Measurements from ENCODE around the gene FGFR2. TPM values are rescaled to one million over a fixed set of nuclear protein-coding genes. Genes with fewer than 3 reads are reported as not detected.

The FGFR2 gene
- total RNA-seq, 1 experiment from 2014 or later, result 135 TPM

- no peak overlapping the region for H3T11ph ChIP-seq (ENCODE audit: low read length)
- TF ChIP-seq, protein P1, sequence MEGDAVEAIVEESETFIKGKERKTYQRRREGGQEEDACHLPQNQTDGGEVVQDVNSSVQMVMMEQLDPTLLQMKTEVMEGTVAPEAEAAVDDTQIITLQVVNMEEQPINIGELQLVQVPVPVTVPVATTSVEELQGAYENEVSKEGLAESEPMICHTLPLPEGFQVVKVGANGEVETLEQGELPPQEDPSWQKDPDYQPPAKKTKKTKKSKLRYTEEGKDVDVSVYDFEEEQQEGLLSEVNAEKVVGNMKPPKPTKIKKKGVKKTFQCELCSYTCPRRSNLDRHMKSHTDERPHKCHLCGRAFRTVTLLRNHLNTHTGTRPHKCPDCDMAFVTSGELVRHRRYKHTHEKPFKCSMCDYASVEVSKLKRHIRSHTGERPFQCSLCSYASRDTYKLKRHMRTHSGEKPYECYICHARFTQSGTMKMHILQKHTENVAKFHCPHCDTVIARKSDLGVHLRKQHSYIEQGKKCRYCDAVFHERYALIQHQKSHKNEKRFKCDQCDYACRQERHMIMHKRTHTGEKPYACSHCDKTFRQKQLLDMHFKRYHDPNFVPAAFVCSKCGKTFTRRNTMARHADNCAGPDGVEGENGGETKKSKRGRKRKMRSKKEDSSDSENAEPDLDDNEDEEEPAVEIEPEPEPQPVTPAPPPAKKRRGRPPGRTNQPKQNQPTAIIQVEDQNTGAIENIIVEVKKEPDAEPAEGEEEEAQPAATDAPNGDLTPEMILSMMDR (conservative IDR thresholded peaks at IDR 0.05), result no peak
Observed at GRCh38 chr10:121464517-121464916, 133.7 kb downstream of the FGFR2 start.

More at GRCh38 chr10:121464517-121464916, 133.7 kb downstream of the FGFR2 start:
- no peak overlapping the region for H2BK5ac ChIP-seq (ENCODE audit: insufficient read length, low read length)
- Mint-ChIP-seq H3K4me3 (no peak overlapping the region), H3K27ac (no peak overlapping the region), H3K4me1 (peaks cover 30 to 33% of the 10 kb centered on the region in 2 experiments), H3K9me3 (no peaks in the 10 kb centered on the region), H3K36me3 (ENCODE audit: insufficient read depth in 1 of 3, low read depth in 3 of 3) (no peaks in the 10 kb centered on the region; a peak in 1 of 7 replicates), H3K27me3 (ENCODE audit: low read depth) (peaks cover 6% of the 10 kb centered on the region)
- no CpG with 5 or more reads among the region's 2 CpGs for WGBS (ENCODE audit: extremely low coverage, insufficient read length, low lambda C conversion rate)
- H4K91ac ChIP-seq (ENCODE audit: insufficient read length, low read depth, low read length), result no peak overlapping the region
- H3K4ac ChIP-seq (ENCODE audit: low read depth, low read length), result no peak overlapping the region
- no peak overlapping the region for H2BK12ac ChIP-seq (ENCODE audit: insufficient read length, low read depth, low read length)
- H2AK5ac ChIP-seq (ENCODE audit: insufficient read length, low read length), result no peak overlapping the region
- no peak overlapping the region for H2AFZ ChIP-seq (ENCODE audit: low read length)
- H3K27me3 ChIP-seq (ENCODE audit: insufficient read depth, low read length), result no peaks in the 10 kb centered on the region
- H3K56ac ChIP-seq (ENCODE audit: insufficient read length, low read depth, low read length), result no peak overlapping the region
- H3K18ac ChIP-seq (ENCODE audit: insufficient read length, low read depth, low read length), result no peak overlapping the region
- no peak overlapping the region for H2BK20ac ChIP-seq (ENCODE audit: low read depth, low read length, poor library complexity, severe bottlenecking)
- no peak overlapping the region for H2BK120ac ChIP-seq (ENCODE audit: low read depth, low read length, poor library complexity, severe bottlenecking)
- H4K8ac ChIP-seq (replicated peaks; ENCODE audit: insufficient read length, low read depth, low read length), result no peak overlapping the region
- peaks cover 10% of the 10 kb centered on the region; the same call in 1 of the 2 replicates for H3K4me1 ChIP-seq (ENCODE audit: insufficient read depth, low read length)
- no peak overlapping the region for H3K23ac ChIP-seq (ENCODE audit: insufficient read length, low read depth, low read length)
- H4K5ac ChIP-seq (ENCODE audit: insufficient read length, low read depth, low read length), result no peak overlapping the region
- H3K79me1 ChIP-seq (ENCODE audit: insufficient read depth, low read depth, low read length, poor library complexity, severe bottlenecking), result no peaks in the 10 kb centered on the region
- DNase-seq, result no peak
- H3K23me2 ChIP-seq (ENCODE audit: insufficient read length, low read depth, low read length, poor library complexity, severe bottlenecking), result peaks cover 6% of the 10 kb centered on the region
- H3K27ac ChIP-seq (ENCODE audit: insufficient read length, low read depth, low read length), result no peak overlapping the region
- H3K4me2 ChIP-seq (ENCODE audit: insufficient read depth, insufficient read length, low read length), result no peak overlapping the region
- H3K14ac ChIP-seq (ENCODE audit: insufficient read depth, low read length), result no peak overlapping the region
- H3K79me2 ChIP-seq (ENCODE audit: insufficient read depth, low read length), result no peaks in the 10 kb centered on the region
- H3K9ac ChIP-seq (ENCODE audit: extremely low read depth, insufficient read length, low read length), result no peak overlapping the region
- H3K9me3 ChIP-seq (ENCODE audit: control insufficient read depth, low read depth, low read length), result no peaks in the 10 kb centered on the region
- no peaks in the 10 kb centered on the region for H4K20me1 ChIP-seq (ENCODE audit: control insufficient read depth, insufficient read depth, insufficient read length)
- no peak overlapping the region for H2BK15ac ChIP-seq (ENCODE audit: low read depth, low read length)

Data from H9 (cell line).